PC-9 (cell line): ENCODE results near the gene ELP1. TPM values are rescaled to one million over a fixed set of nuclear protein-coding genes. Genes with fewer than 3 reads are reported as not detected.

Experiments used
- BruUV-seq: library from RNA; stranded (reverse); fragments of 400-500 nt; replicated peaks from 2 replicates; lab custom pipeline; 2021; lab: Mats Ljungman, UMichigan
- CTCF ChIA-PET: fragments of 300-600 bp; sonication (Branson Sonifier 250); formaldehyde crosslinking; loops from one replicate; lab custom pipeline; 2022; ENCODE audit warnings: antibody characterized with exemption; lab: Charles Lee
- POLR2A ChIA-PET: fragments of 300-600 bp; sonication (Branson Sonifier 250); formaldehyde crosslinking; loops from one replicate; lab custom pipeline; 2022; ENCODE audit warnings: antibody characterized with exemption; ENCODE audit not compliant: unreplicated experiment; lab: Charles Lee
- DNase-seq, 2 experiments: peaks; one replicate each; pipeline versions ENCODE4 v3.0.0 to v3.0.0-alpha.2; 2015 to 2022; ENCODE audit warnings: mixed read lengths in 1 of 2
- H2AFZ ChIP-seq: fragments of 200-600 bp; sonication (generic); 2 replicates; pipeline ENCODE4 v1.8.1; 2017; ENCODE audit warnings: antibody characterized with exemption
- H3F3A ChIP-seq: fragments of 200-600 bp; sonication (generic); 2 replicates; pipeline ENCODE4 v1.8.1; 2017; ENCODE audit warnings: antibody characterized with exemption, mild to moderate bottlenecking, low read depth; ENCODE audit not compliant: insufficient read depth
- H3K27ac ChIP-seq: fragments of 200-600 bp; sonication (generic); 2 replicates; pipeline ENCODE4 v1.6.1; 2016; ENCODE audit warnings: mixed run types
- H3K27me3 ChIP-seq: fragments of 200-600 bp; sonication (generic); 2 replicates; pipeline ENCODE4 v1.6.1; 2016; ENCODE audit warnings: low read depth, mixed run types; ENCODE audit not compliant: insufficient read depth
- H3K36me3 ChIP-seq: fragments of 200-600 bp; sonication (generic); 2 replicates; pipeline ENCODE4 v1.6.1; 2016; ENCODE audit warnings: low read depth, mixed run types
- H3K4me1 ChIP-seq: fragments of 200-600 bp; sonication (generic); replicated peaks from 2 replicates; pipeline ENCODE4 v1.6.1; 2016; ENCODE audit warnings: mixed run types; ENCODE audit not compliant: insufficient read depth
- H3K4me2 ChIP-seq: fragments of 200-600 bp; sonication (generic); 2 replicates; pipeline ENCODE4 v1.6.1; 2017; ENCODE audit warnings: mixed run types
- H3K4me3 ChIP-seq: fragments of 200-600 bp; sonication (generic); 2 replicates; pipeline ENCODE4 v1.6.1; 2016; ENCODE audit warnings: mixed run types
- H3K79me2 ChIP-seq: fragments of 200-600 bp; sonication (generic); 2 replicates; pipeline ENCODE4 v1.6.1; 2017; ENCODE audit warnings: low read depth, mixed run types
- H3K9me2 ChIP-seq: fragments of 200-600 bp; sonication (generic); 2 replicates; pipeline ENCODE4 v1.8.1; 2017; ENCODE audit warnings: mild to moderate bottlenecking; ENCODE audit not compliant: insufficient read depth
- H3K9me3 ChIP-seq: fragments of 200-600 bp; sonication (generic); 2 replicates; pipeline ENCODE4 v1.8.1; 2016; ENCODE audit warnings: low read depth; ENCODE audit not compliant: insufficient read depth
- H4K20me1 ChIP-seq: fragments of 200-600 bp; sonication (generic); 2 replicates; pipeline ENCODE4 v1.8.1; 2017; ENCODE audit not compliant: insufficient read depth
- EZH2 ChIP-seq: fragments of 200-600 bp; sonication (generic); IDR thresholded peaks from 2 replicates; pipeline ENCODE4 v1.8.0; 2017; ENCODE audit warnings: antibody characterized with exemption, low read depth
- intact Hi-C: fragments of 100-400 bp; cut with micrococcal nuclease; formaldehyde crosslinking; loops from one replicate; pipeline ENCODE4 v1.10.0; 2022; ENCODE audit not compliant: unreplicated experiment
- total RNA-seq: library from RNA; stranded (reverse); gene quantifications from 2 replicates; pipeline ENCODE4 v1.2.3, GENCODE V29; 2021
- TF ChIP-seq, protein P1 (sequence below): fragments of 200-600 bp; sonication (generic); conservative IDR thresholded peaks from 2 replicates; pipeline ENCODE4 v1.6.1; 2017; ENCODE audit warnings: mixed run types, antibody characterized with exemption, mild to moderate bottlenecking, moderate library complexity

Gene ELP1
- total RNA-seq, 1 experiment from 2014 or later, result 35.1 TPM

- Histone ChIP-seq H2AFZ (no peak overlapping the region), H3K27me3 (no peaks in the 10 kb centered on the region), H3K4me3 (no peak overlapping the region), H3K36me3 (no peaks in the 10 kb centered on the region), H3K4me2 (no peak overlapping the region), H3K4me1 (peaks cover 19% of the 10 kb centered on the region), H3K9me2 (no peaks in the 10 kb centered on the region), H3F3A (no peaks in the 10 kb centered on the region; the same call in 1 of the 2 replicates), H3K79me2 (no peaks in the 10 kb centered on the region), H3K9me3 (no peaks in the 10 kb centered on the region; the same call in 1 of the 2 replicates), H4K20me1 (no peaks in the 10 kb centered on the region), H3K27ac (no peak overlapping the region)
- TF ChIP-seq EZH2, result no peak
- TF ChIP-seq, protein P1, sequence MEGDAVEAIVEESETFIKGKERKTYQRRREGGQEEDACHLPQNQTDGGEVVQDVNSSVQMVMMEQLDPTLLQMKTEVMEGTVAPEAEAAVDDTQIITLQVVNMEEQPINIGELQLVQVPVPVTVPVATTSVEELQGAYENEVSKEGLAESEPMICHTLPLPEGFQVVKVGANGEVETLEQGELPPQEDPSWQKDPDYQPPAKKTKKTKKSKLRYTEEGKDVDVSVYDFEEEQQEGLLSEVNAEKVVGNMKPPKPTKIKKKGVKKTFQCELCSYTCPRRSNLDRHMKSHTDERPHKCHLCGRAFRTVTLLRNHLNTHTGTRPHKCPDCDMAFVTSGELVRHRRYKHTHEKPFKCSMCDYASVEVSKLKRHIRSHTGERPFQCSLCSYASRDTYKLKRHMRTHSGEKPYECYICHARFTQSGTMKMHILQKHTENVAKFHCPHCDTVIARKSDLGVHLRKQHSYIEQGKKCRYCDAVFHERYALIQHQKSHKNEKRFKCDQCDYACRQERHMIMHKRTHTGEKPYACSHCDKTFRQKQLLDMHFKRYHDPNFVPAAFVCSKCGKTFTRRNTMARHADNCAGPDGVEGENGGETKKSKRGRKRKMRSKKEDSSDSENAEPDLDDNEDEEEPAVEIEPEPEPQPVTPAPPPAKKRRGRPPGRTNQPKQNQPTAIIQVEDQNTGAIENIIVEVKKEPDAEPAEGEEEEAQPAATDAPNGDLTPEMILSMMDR, result no peak
- no TSS peak for BruUV-seq
- POLR2A ChIA-PET, result interaction anchor here (0.6 kb wide), 1 partner anchor 197 kb away, joined by 4 read pairs; no protein-coding TSS in a partner anchor
- no peak for DNase-seq
- intact Hi-C loops, result no loop called here
- CTCF ChIA-PET, result interaction anchor here (0.6 kb wide), 1 partner anchor 209 kb away, joined by 5 read pairs; no protein-coding TSS in a partner anchor
Measured at GRCh38 chr9:108836319-108836718, 97.6 kb downstream of the ELP1 start.

DNA sequence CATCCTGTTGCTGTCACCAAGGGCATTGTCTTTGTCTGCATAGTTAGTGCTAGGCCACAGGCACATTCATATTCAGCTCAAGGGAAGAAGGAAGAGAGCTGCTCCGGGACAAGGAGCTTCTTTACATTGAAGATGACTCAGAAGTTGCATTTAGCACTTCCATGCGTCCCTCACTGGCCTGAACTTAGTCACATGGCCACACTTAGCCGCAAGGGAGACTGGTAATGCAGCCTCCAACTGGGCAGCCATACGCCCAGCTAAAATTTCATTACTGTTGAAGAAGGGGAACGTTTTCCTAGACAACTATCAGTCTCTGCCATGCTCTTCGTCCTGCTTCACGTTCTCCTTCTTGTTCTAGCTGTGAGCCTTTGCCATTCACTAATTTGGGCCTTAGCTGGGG lies 98.1 kb downstream of the ELP1 start:
- ChIA-PET CTCF (interaction anchor here (0.6 kb wide), 1 partner anchor 209 kb away, joined by 5 read pairs; no protein-coding TSS in a partner anchor), POLR2A (interaction anchor here (0.6 to 0.7 kb wide), 4 partner anchors 51 to 804 kb away, joined by 3 to 9 read pairs (median 3); no protein-coding TSS in a partner anchor)
- Histone ChIP-seq H2AFZ (peak overlapping the region; percentile 42; the same call in 1 of the 2 replicates), H3K4me1 (peaks cover 19% of the 10 kb centered on the region), H3K27me3 (no peaks in the 10 kb centered on the region), H3K9me2 (no peaks in the 10 kb centered on the region), H3K27ac (no peak overlapping the region), H3K4me3 (no peak overlapping the region), H3F3A (no peaks in the 10 kb centered on the region; the same call in 1 of the 2 replicates), H3K4me2 (no peak overlapping the region), H3K9me3 (no peaks in the 10 kb centered on the region; the same call in 1 of the 2 replicates), H3K79me2 (no peaks in the 10 kb centered on the region), H4K20me1 (no peaks in the 10 kb centered on the region), H3K36me3 (no peaks in the 10 kb centered on the region)
- intact Hi-C loops, result no loop called here
- BruUV-seq, result no TSS peak
- DNase-seq, result no peak
- TF ChIP-seq, protein P1, result no peak
- TF ChIP-seq EZH2, result no peak

- H3K36me3 ChIP-seq, result no peaks in the 10 kb centered on the region
- no peak for DNase-seq
- H3K9me3 ChIP-seq, result no peaks in the 10 kb centered on the region; the same call in 1 of the 2 replicates
- peaks cover 19% of the 10 kb centered on the region for H3K4me1 ChIP-seq
- no peaks in the 10 kb centered on the region for H3K27me3 ChIP-seq
- POLR2A ChIA-PET, result interaction anchor here (0.6 to 0.7 kb wide), 4 partner anchors 50 to 804 kb away, joined by 3 to 9 read pairs (median 3); no protein-coding TSS in a partner anchor
- H4K20me1 ChIP-seq, result no peaks in the 10 kb centered on the region
- H3K79me2 ChIP-seq, result no peaks in the 10 kb centered on the region
- H3F3A ChIP-seq, result no peaks in the 10 kb centered on the region; the same call in 1 of the 2 replicates
- no peaks in the 10 kb centered on the region for H3K9me2 ChIP-seq
- H3K27ac ChIP-seq, result no peak overlapping the region
- peak overlapping the region; percentile 42; the same call in 1 of the 2 replicates for H2AFZ ChIP-seq
- CTCF ChIA-PET, result no interaction called here
- intact Hi-C loops, result no loop called here
- BruUV-seq, result no TSS peak
- TF ChIP-seq, protein P1, result no peak
- no peak for TF ChIP-seq EZH2
- H3K4me3 ChIP-seq, result no peak overlapping the region
- no peak overlapping the region for H3K4me2 ChIP-seq
Measured at GRCh38 chr9:108834959-108835665, 98.8 kb downstream of the ELP1 start.
